Activated CD4-positive, alpha-beta T cell treated with anti-CD3 and anti-CD28 coated beads for 1 hour (primary cell): ENCODE data around the gene KRT31.
"Not testable (repeated sequence)": the region's sequence is repeated elsewhere in the genome, so short reads cannot be mapped to it uniquely, and the experiment has no call there.

Experiments
- DNase-seq: peaks from one replicate; pipeline ENCODE4 v3.0.0-alpha.2; 2020

The KRT31 gene

GRCh38 chr17:41383690-41384089, 13.7 kb downstream of the KRT31 start:
- DNase-seq: no peak

- DNase-seq: no peak
Observed at GRCh38 chr17:41382394-41382793, 15.0 kb downstream of the KRT31 start.

- not testable (repeated sequence) for DNase-seq
Observed at GRCh38 chr17:41381943-41382342, 15.5 kb downstream of the KRT31 start, which contains the start of gene KRT34. TSS of gene KRT34 (minus strand) at chr17:41382306. CDS start at chr17:41382246, 60 bp downstream.

GRCh38 chr17:41380091-41380490, 17.3 kb downstream of the KRT31 start:
- not testable (repeated sequence) for DNase-seq

- DNase-seq: no peak
Observed at GRCh38 chr17:41377546-41377945, 19.9 kb downstream of the KRT31 start.

- DNase-seq: no peak
Observed at GRCh38 chr17:41369713-41370112, 27.7 kb downstream of the KRT31 start, which contains the start of gene KRT33B. TSS of gene KRT33B (minus strand) at chr17:41369813. CDS start at chr17:41369750, 63 bp downstream.

GRCh38 chr17:41369023-41369422, 28.4 kb downstream of the KRT31 start:
- no peak for DNase-seq

GRCh38 chr17:41367426-41368075, 29.9 kb downstream of the KRT31 start:
- DNase-seq: no peak

- DNase-seq: no peak
Observed at GRCh38 chr17:41366070-41366469, 31.3 kb downstream of the KRT31 start.

- no peak for DNase-seq
Observed at GRCh38 chr17:41363881-41364280, 33.5 kb downstream of the KRT31 start.

- no peak for DNase-seq
Observed at GRCh38 chr17:41360296-41360995, 37.0 kb downstream of the KRT31 start.

- DNase-seq: no peak
Observed at GRCh38 chr17:41354536-41354935, 42.9 kb downstream of the KRT31 start.

GRCh38 chr17:41352597-41353366, 44.6 kb downstream of the KRT31 start:
- no peak for DNase-seq

- DNase-seq: no peak
Observed at GRCh38 chr17:41351177-41351576, 46.2 kb downstream of the KRT31 start.

GRCh38 chr17:41350381-41350878, 47.0 kb downstream of the KRT31 start, which contains the start of gene KRT33A:
TSS of gene KRT33A (minus strand) at chr17:41350828. CDS start at chr17:41350767, 61 bp downstream.
- DNase-seq: not testable (repeated sequence)

- no peak for DNase-seq
Observed at GRCh38 chr17:41347869-41348760, 49.3 kb downstream of the KRT31 start.

- DNase-seq: not testable (repeated sequence)
Observed at GRCh38 chr17:41346421-41346820, 51.0 kb downstream of the KRT31 start.

GRCh38 chr17:41345992-41346391, 51.4 kb downstream of the KRT31 start:
- DNase-seq: no peak
